ENCODE measurements around the gene TENM3.

DNA sequence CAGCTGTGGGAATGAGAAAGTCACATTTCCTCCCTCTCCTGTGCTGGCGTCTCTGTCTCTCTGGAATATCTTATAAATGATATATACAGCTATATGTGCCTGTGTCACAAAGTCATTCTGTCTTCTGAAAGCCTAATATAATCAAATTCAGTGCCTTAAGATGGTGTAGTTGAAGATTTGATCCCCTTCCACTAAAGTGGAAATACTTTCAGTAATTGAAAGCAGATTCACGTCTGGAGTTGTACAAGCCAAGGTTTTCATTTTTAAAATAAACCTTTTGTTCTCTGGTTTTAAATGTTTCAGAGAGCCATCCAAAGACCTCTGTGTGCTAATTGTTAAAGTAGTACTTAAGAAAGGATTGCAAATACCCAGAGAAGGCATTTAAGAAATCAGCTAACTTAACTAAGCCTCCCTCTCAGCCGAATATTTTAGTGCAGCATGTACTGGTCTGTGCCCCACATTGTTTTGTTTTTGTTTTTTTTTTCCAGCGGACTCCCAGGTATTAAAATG, 206.8 kb downstream of the TENM3 start:
- no peak for TF ChIP-seq POLR2A (IDR thresholded peaks at IDR 0.05)
- TF ChIP-seq, protein P1, sequence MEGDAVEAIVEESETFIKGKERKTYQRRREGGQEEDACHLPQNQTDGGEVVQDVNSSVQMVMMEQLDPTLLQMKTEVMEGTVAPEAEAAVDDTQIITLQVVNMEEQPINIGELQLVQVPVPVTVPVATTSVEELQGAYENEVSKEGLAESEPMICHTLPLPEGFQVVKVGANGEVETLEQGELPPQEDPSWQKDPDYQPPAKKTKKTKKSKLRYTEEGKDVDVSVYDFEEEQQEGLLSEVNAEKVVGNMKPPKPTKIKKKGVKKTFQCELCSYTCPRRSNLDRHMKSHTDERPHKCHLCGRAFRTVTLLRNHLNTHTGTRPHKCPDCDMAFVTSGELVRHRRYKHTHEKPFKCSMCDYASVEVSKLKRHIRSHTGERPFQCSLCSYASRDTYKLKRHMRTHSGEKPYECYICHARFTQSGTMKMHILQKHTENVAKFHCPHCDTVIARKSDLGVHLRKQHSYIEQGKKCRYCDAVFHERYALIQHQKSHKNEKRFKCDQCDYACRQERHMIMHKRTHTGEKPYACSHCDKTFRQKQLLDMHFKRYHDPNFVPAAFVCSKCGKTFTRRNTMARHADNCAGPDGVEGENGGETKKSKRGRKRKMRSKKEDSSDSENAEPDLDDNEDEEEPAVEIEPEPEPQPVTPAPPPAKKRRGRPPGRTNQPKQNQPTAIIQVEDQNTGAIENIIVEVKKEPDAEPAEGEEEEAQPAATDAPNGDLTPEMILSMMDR (IDR thresholded peaks at IDR 0.05), result no peak

Data from Peyer's patch (tissue), 4 donors.